Thyroid gland (tissue), 4 donors: ENCODE results near the gene PAFAH1B2. TPM values are rescaled to one million over a fixed set of nuclear protein-coding genes. Genes with fewer than 3 reads are reported as not detected.

Experiments
- DNase-seq, 2 donors: peaks; one replicate each; pipeline ENCODE4 v3.0.0-alpha.2; 2019
- H3K27ac ChIP-seq, 3 donors: fragments of 200-600 bp; sonication (generic); 1 replicate in 2 of 3; 2 replicates in 1 of 3; pipeline ENCODE4 v1.5.1; 2016 to 2019; ENCODE audit warnings: mild to moderate bottlenecking in 1 of 3, moderate library complexity in 1 of 3
- H3K27me3 ChIP-seq: fragments of 200-600 bp; sonication (generic); one replicate; pipeline ENCODE4 v1.5.1; 2019
- H3K36me3 ChIP-seq, 2 donors: fragments of 200-600 bp; sonication (generic); one replicate each; pipeline ENCODE4 v1.5.1; 2016 to 2019
- H3K4me1 ChIP-seq, 2 donors: fragments of 200-600 bp; sonication (generic); one replicate each; pipeline ENCODE4 v1.5.1; 2017 to 2019
- H3K4me3 ChIP-seq, 3 donors: fragments of 200-600 bp; sonication (generic); replicated peaks in 1 of 3; 1 replicate in 2 of 3; 2 replicates in 1 of 3; pipeline ENCODE4 v1.5.1; 2016; ENCODE audit warnings: mild to moderate bottlenecking in 1 of 3
- H3K9me3 ChIP-seq: fragments of 200-600 bp; sonication (generic); one replicate; pipeline ENCODE4 v1.5.1; 2017
- POLR2A ChIP-seq, 2 donors: fragments of 450-650 bp; IDR thresholded peaks; one replicate each; pipeline ENCODE4 v1.6.1; 2017; ENCODE audit warnings: antibody characterized with exemption in 2 of 2, mild to moderate bottlenecking in 2 of 2, moderate library complexity in 1 of 2
- WGBS, 2 donors: methylation state at CpG; one replicate each; pipeline ENCODE4 v1.1.5; 2017; 5-methylcytosine and 5-hydroxymethylcytosine counted together
- intact Hi-C: fragments of 100-400 bp; cut with DNase I; formaldehyde crosslinking; loops from one replicate; pipeline ENCODE4 v1.15.1; 2023
- total RNA-seq, 4 donors: library from RNA; depleted of rRNA; stranded (reverse); fragments of >200 nt; gene quantifications; one replicate each; pipeline ENCODE4 v1.2.3, GENCODE V29; 2016
- TF ChIP-seq, protein P1 (sequence below), 6 experiments: fragments of 200-600 bp in 3 of 6; fragments of 450-650 bp in 3 of 6; sonication (generic) in 3 of 6; IDR thresholded peaks; one replicate each; pipeline ENCODE4 v1.5.1; 2016 to 2019; ENCODE audit warnings: antibody characterized with exemption in 6 of 6, mild to moderate bottlenecking in 2 of 6, inconsistent platforms in 1 of 6, moderate library complexity in 1 of 6

Gene PAFAH1B2
- total RNA-seq, 4 donors from 2014 or later, result 107 to 128 (median 118) TPM

DNA sequence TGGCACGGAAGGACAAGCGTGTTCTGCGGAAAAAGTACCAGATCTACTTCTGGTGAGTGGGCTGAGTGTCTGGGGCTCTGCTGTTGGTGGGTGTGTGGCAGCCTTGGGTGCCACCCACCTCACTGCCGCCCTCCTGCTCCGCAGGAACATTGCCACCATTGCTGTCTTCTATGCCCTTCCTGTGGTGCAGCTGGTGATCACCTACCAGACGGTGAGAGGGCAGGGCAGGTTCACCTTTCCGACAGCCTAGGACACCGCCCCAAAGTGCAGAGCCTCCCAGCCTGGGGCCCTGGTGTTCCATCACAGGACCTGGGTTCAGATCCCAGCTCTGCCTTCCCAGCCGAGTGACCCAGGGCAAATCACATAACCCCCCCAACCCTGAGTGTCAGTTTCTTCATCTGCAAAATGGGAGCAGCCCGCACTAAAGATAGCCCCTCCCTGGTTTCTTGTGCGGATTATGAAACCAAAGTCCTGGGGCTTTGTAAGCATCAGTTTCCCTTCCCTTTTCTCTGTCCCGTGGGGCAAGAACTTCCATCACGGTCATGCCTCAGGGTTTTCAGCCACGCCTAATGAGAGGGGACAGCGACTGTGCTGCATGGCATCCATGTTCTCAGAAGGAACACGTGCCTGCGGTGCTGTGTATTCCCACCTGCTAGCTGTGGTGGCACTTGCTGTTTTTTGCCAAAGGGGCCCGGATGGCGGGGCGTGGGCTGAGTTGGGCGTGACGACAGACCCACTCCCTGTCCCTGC is 45.3 kb downstream of the PAFAH1B2 start:
- TF ChIP-seq, protein P1, sequence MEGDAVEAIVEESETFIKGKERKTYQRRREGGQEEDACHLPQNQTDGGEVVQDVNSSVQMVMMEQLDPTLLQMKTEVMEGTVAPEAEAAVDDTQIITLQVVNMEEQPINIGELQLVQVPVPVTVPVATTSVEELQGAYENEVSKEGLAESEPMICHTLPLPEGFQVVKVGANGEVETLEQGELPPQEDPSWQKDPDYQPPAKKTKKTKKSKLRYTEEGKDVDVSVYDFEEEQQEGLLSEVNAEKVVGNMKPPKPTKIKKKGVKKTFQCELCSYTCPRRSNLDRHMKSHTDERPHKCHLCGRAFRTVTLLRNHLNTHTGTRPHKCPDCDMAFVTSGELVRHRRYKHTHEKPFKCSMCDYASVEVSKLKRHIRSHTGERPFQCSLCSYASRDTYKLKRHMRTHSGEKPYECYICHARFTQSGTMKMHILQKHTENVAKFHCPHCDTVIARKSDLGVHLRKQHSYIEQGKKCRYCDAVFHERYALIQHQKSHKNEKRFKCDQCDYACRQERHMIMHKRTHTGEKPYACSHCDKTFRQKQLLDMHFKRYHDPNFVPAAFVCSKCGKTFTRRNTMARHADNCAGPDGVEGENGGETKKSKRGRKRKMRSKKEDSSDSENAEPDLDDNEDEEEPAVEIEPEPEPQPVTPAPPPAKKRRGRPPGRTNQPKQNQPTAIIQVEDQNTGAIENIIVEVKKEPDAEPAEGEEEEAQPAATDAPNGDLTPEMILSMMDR (IDR thresholded peaks at IDR 0.05), result no peak
- TF ChIP-seq POLR2A (IDR thresholded peaks at IDR 0.05), result no peak
- Histone ChIP-seq H3K9me3 (no peaks in the 10 kb centered on the region), H3K4me1 (no peaks in the 10 kb centered on the region), H3K27ac (no peak overlapping the region), H3K4me3 (no peak overlapping the region), H3K27me3 (no peaks in the 10 kb centered on the region), H3K36me3 (peaks cover 41 to 56% of the 10 kb centered on the region in 2 donors)
- DNase-seq, result peak in 1 of 2 donors; percentile 3
- intact Hi-C loops, result loop anchor here (5.0 kb wide), 1 partner anchor 37 kb away; no protein-coding TSS in a partner anchor
- WGBS, 2 donors, result 90 to 95% methylated on average over 19 to 22 of the region's 22 CpGs

DNA sequence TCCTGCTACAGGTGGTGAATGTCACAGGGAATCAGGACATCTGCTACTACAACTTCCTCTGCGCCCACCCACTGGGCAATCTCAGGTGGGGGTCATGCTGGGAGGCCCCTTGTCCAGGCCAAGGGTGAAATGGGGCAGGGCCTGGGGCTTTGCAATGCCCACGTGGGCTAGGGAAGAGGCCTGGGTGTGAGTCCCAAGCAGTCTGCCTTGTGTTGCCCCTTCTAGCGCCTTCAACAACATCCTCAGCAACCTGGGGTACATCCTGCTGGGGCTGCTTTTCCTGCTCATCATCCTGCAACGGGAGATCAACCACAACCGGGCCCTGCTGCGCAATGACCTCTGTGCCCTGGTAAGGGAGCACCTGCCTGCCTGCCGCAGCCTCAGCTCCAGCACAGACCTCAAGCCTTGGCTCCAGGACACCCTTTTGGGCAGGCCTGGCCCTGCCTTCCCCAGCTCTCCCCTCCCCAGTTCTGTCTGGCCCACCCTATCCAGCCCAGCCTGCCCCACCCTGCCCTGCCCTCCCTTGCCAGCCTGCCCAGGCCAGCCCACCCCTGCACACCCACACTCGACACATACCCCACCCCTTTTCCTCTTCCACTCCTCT is 46.0 kb downstream of the PAFAH1B2 start:
- H3K27ac ChIP-seq, result no peak overlapping the region
- no peaks in the 10 kb centered on the region for H3K9me3 ChIP-seq
- H3K36me3 ChIP-seq, result peaks cover 41 to 56% of the 10 kb centered on the region in 2 donors
- no peaks in the 10 kb centered on the region for H3K4me1 ChIP-seq
- no peak overlapping the region for H3K4me3 ChIP-seq
- TF ChIP-seq, protein P1 (IDR thresholded peaks at IDR 0.05), result no peak
- TF ChIP-seq POLR2A (IDR thresholded peaks at IDR 0.05), result no peak
- 90 to 92% methylated on average over 6 to 8 of the region's 8 CpGs for WGBS, 2 donors
- intact Hi-C loops, result loop anchor here (5.0 kb wide), 1 partner anchor 38 kb away; no protein-coding TSS in a partner anchor
- H3K27me3 ChIP-seq, result no peaks in the 10 kb centered on the region
- no peak for DNase-seq

GRCh38 chr11:117191680-117192400 is 47.8 kb downstream of the PAFAH1B2 start:
- H3K4me1 ChIP-seq, result no peaks in the 10 kb centered on the region
- H3K4me3 ChIP-seq, result no peak overlapping the region
- H3K9me3 ChIP-seq, result no peaks in the 10 kb centered on the region
- no peak overlapping the region for H3K27ac ChIP-seq
- 94 to 95% methylated on average over 26 of the region's 26 CpGs for WGBS, 2 donors
- DNase-seq, result no peak
- no peaks in the 10 kb centered on the region for H3K27me3 ChIP-seq
- intact Hi-C loops, result no loop called here
- peaks cover 41 to 56% of the 10 kb centered on the region in 2 donors for H3K36me3 ChIP-seq
- TF ChIP-seq, protein P1 (IDR thresholded peaks at IDR 0.05), result no peak
- TF ChIP-seq POLR2A (IDR thresholded peaks at IDR 0.05), result no peak

DNA sequence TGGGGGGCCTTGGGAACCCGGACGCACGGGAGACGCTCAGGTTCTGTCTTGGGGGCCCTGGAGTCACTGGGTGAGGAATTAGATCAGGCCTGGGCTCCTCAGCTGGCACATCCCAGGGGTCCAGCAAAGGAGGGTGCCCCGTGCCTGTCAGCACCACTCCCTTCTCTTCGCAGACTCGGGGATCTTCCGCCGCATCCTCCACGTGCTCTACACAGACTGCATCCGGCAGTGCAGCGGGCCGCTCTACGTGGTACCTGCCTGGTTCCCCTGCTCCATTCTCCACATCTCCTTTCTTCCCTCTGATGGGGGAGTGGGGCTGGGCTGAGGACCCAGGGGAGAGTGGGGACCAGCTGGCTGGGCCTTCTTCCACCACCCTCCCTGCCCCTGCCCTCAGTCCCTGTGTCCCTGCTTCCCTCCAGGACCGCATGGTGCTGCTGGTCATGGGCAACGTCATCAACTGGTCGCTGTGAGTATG is 48.4 kb downstream of the PAFAH1B2 start:
- no peak overlapping the region for H3K27ac ChIP-seq
- intact Hi-C loops, result no loop called here
- no peaks in the 10 kb centered on the region for H3K27me3 ChIP-seq
- no peaks in the 10 kb centered on the region for H3K4me1 ChIP-seq
- H3K36me3 ChIP-seq, result peaks cover 37 to 52% of the 10 kb centered on the region in 2 donors
- TF ChIP-seq, protein P1 (IDR thresholded peaks at IDR 0.05), result no peak
- TF ChIP-seq POLR2A (IDR thresholded peaks at IDR 0.05), result no peak
- DNase-seq, result no peak
- no peak overlapping the region for H3K4me3 ChIP-seq
- WGBS, 2 donors, result 92 to 96% methylated on average over 14 to 17 of the region's 17 CpGs
- H3K9me3 ChIP-seq, result no peaks in the 10 kb centered on the region
